Mammary epithelial cell (primary cell): ENCODE results near the gene MT1B.

ENCODE experiments used
- EZH2 ChIP-seq: IDR thresholded peaks from 2 replicates; pipeline ENCODE4 v1.6.1; 2012; ENCODE audit warnings: low read length, inconsistent platforms, borderline replicate concordance
- TF ChIP-seq, protein P1 (sequence below), 2 donors: IDR thresholded peaks in 1 of 2; conservative IDR thresholded peaks in 1 of 2; 2 replicates each; pipeline ENCODE4 v1.5.1; 2011 to 2012; ENCODE audit warnings: inconsistent platforms in 2 of 2, low read length in 2 of 2, mild to moderate bottlenecking in 2 of 2, control low read depth in 1 of 2, low read depth in 1 of 2; ENCODE audit not compliant: insufficient read depth in 1 of 2; ENCODE audit errors: extremely low read depth in 1 of 2

- no peak for TF ChIP-seq EZH2
- TF ChIP-seq, protein P1, sequence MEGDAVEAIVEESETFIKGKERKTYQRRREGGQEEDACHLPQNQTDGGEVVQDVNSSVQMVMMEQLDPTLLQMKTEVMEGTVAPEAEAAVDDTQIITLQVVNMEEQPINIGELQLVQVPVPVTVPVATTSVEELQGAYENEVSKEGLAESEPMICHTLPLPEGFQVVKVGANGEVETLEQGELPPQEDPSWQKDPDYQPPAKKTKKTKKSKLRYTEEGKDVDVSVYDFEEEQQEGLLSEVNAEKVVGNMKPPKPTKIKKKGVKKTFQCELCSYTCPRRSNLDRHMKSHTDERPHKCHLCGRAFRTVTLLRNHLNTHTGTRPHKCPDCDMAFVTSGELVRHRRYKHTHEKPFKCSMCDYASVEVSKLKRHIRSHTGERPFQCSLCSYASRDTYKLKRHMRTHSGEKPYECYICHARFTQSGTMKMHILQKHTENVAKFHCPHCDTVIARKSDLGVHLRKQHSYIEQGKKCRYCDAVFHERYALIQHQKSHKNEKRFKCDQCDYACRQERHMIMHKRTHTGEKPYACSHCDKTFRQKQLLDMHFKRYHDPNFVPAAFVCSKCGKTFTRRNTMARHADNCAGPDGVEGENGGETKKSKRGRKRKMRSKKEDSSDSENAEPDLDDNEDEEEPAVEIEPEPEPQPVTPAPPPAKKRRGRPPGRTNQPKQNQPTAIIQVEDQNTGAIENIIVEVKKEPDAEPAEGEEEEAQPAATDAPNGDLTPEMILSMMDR (conservative IDR thresholded peaks at IDR 0.05 in 1 of 2, IDR thresholded peaks at IDR 0.05 in 1 of 2; ENCODE audit: extremely low read depth in 1 of 2, insufficient read depth in 1 of 2, low read depth in 1 of 2, low read length in 2 of 2), result no peak
Measured at GRCh38 chr16:56623637-56624036, 28.0 kb upstream of the MT1B start.
